COLO668 (cell line): Measurements from ENCODE around the gene RGS7.
"Not testable (repeated sequence)": the region's sequence is repeated elsewhere in the genome, so short reads cannot be mapped to it uniquely, and the experiment has no call there.

Experiments used
- DNase-seq: peaks from one replicate; lab custom pipeline; 2025; ENCODE audit not compliant: unreplicated experiment; lab: John Stamatoyannopoulos, UW

RGS7 gene

GRCh38 chr1:240739139-240739538, 617.9 kb downstream of the RGS7 start:
- DNase-seq, result no peak

- DNase-seq, result no peak
Measured at GRCh38 chr1:240737766-240738265, 619.2 kb downstream of the RGS7 start.

- no peak for DNase-seq
Measured at GRCh38 chr1:240737298-240737697, 619.7 kb downstream of the RGS7 start.

- not testable (repeated sequence) for DNase-seq
Measured at GRCh38 chr1:240734705-240735104, 622.3 kb downstream of the RGS7 start.

GRCh38 chr1:240734001-240734400, 623.0 kb downstream of the RGS7 start:
- DNase-seq, result no peak

GRCh38 chr1:240732390-240732789, 624.6 kb downstream of the RGS7 start:
- DNase-seq, result no peak
